Neural progenitor cell (in vitro differentiated cells): ENCODE results near the gene PDE4A. TPM values are rescaled to one million over a fixed set of nuclear protein-coding genes. Genes with fewer than 3 reads are reported as not detected.
"Not testable (repeated sequence)": the region's sequence is repeated elsewhere in the genome, so short reads cannot be mapped to it uniquely, and the experiment has no call there.

Source experiments
- DNase-seq: peaks from one replicate; pipeline ENCODE4 v3.0.0-alpha.2; 2016; ENCODE audit warnings: low spot score
- H2AFZ ChIP-seq: fragments of 200-600 bp; sonication (generic); replicated peaks from 2 replicates; pipeline ENCODE4 v1.6.1; 2016; ENCODE audit warnings: antibody characterized with exemption
- H3F3A ChIP-seq: fragments of 200-600 bp; sonication (generic); 2 replicates; pipeline ENCODE4 v1.6.1; 2016; ENCODE audit warnings: antibody characterized with exemption, low read depth
- H3K27ac ChIP-seq: fragments of 200-600 bp; sonication (generic); 2 replicates; pipeline ENCODE4 v1.5.1; 2016; ENCODE audit warnings: mild to moderate bottlenecking
- H3K27me3 ChIP-seq: fragments of 200-600 bp; sonication (generic); 2 replicates; pipeline ENCODE4 v1.6.1; 2016; ENCODE audit warnings: mild to moderate bottlenecking, moderate library complexity
- H3K36me3 ChIP-seq: fragments of 200-600 bp; sonication (generic); 2 replicates; pipeline ENCODE4 v1.5.1; 2016
- H3K4me1 ChIP-seq: fragments of 200-600 bp; sonication (generic); 2 replicates; pipeline ENCODE4 v1.6.1; 2016; ENCODE audit warnings: mixed run types
- H3K4me2 ChIP-seq: fragments of 200-600 bp; sonication (generic); 2 replicates; pipeline ENCODE4 v1.6.1; 2016
- H3K4me3 ChIP-seq: fragments of 200-600 bp; sonication (generic); 2 replicates; pipeline ENCODE4 v1.5.1; 2016
- H3K79me2 ChIP-seq: fragments of 200-600 bp; sonication (generic); 2 replicates; pipeline ENCODE4 v1.6.1; 2016; ENCODE audit warnings: low read depth
- H3K9ac ChIP-seq: fragments of 200-600 bp; sonication (generic); 2 replicates; pipeline ENCODE4 v1.6.1; 2016
- H3K9me3 ChIP-seq: fragments of 200-600 bp; sonication (generic); 2 replicates; pipeline ENCODE4 v1.5.1; 2016; ENCODE audit warnings: low read depth
- H4K20me1 ChIP-seq: fragments of 200-600 bp; sonication (generic); 2 replicates; pipeline ENCODE4 v1.6.1; 2016; ENCODE audit warnings: low read depth
- H3K27ac Mint-ChIP-seq: 3 replicates; pipeline ENCODE4 v1.8.0; 2021; ENCODE audit warnings: mixed read lengths
- H3K27me3 Mint-ChIP-seq: 2 replicates; pipeline ENCODE4 v1.8.0; 2022; ENCODE audit warnings: low read depth, mild to moderate bottlenecking, inconsistent platforms, moderate library complexity, mixed read lengths; ENCODE audit not compliant: insufficient read depth
- H3K36me3 Mint-ChIP-seq: 3 replicates; pipeline ENCODE4 v1.8.0; 2021; ENCODE audit warnings: mixed read lengths
- H3K4me1 Mint-ChIP-seq: 3 replicates; pipeline ENCODE4 v1.8.0; 2021; ENCODE audit warnings: mixed read lengths
- H3K4me3 Mint-ChIP-seq: 3 replicates; pipeline ENCODE4 v1.8.0; 2021; ENCODE audit warnings: mild to moderate bottlenecking, moderate library complexity, mixed read lengths
- H3K9me3 Mint-ChIP-seq: 3 replicates; pipeline ENCODE4 v1.8.0; 2020; ENCODE audit warnings: mixed read lengths
- CTCF ChIP-seq: fragments of 200-600 bp; sonication (generic); IDR thresholded peaks from 2 replicates; pipeline ENCODE4 v1.5.1; 2017; ENCODE audit warnings: antibody characterized with exemption, mild to moderate bottlenecking
- EZH2 ChIP-seq: fragments of 200-600 bp; sonication (generic); IDR thresholded peaks from 2 replicates; pipeline ENCODE4 v1.6.1; 2017; ENCODE audit warnings: antibody characterized with exemption, mild to moderate bottlenecking, moderate library complexity
- EZH2phosphoT487 ChIP-seq: fragments of 200-600 bp; sonication (generic); IDR thresholded peaks from 2 replicates; pipeline ENCODE4 v1.6.1; 2017; ENCODE audit warnings: antibody characterized with exemption
- total RNA-seq: library from RNA; depleted of rRNA; stranded (reverse); fragments of >200 nt; gene quantifications from 2 replicates; pipeline ENCODE4 v1.2.3, GENCODE V29; 2015; ENCODE audit warnings: low replicate concordance

The PDE4A gene
- total RNA-seq, 1 donor from 2014 or later = 0.37 TPM

- no peaks in the 10 kb centered on the region for H3K36me3 Mint-ChIP-seq
- peaks cover under 1% of the 10 kb centered on the region for H3K9me3 Mint-ChIP-seq
- no peaks in the 10 kb centered on the region for H3K36me3 ChIP-seq
- H3K4me3 ChIP-seq = no peak overlapping the region
- H4K20me1 ChIP-seq = no peaks in the 10 kb centered on the region
- peak overlapping the region; percentile 76 for H3K27ac Mint-ChIP-seq
- no peak overlapping the region for H3K27ac ChIP-seq
- H3F3A ChIP-seq = peaks cover 21% of the 10 kb centered on the region
- no peaks in the 10 kb centered on the region for H3K4me1 ChIP-seq
- DNase-seq = no peak
- TF ChIP-seq EZH2 (no peak), EZH2phosphoT487 (no peak), CTCF (no peak)
- H3K4me2 ChIP-seq = no peak overlapping the region
- peaks cover 12% of the 10 kb centered on the region for H3K27me3 Mint-ChIP-seq
- H3K79me2 ChIP-seq = no peaks in the 10 kb centered on the region
- H3K9me3 ChIP-seq = no peaks in the 10 kb centered on the region
- H3K4me1 Mint-ChIP-seq = peaks cover 19% of the 10 kb centered on the region
- H2AFZ ChIP-seq = no peak overlapping the region
- no peak overlapping the region for H3K9ac ChIP-seq
- peak overlapping the region; percentile 55 for H3K4me3 Mint-ChIP-seq
- peaks cover 49% of the 10 kb centered on the region for H3K27me3 ChIP-seq
Observed at GRCh38 chr19:10408511-10409283, 11.6 kb upstream of the PDE4A start.

- peaks cover 58% of the 10 kb centered on the region for H3K27me3 ChIP-seq
- H3K9me3 ChIP-seq, H3F3A ChIP-seq, H2AFZ ChIP-seq, H3K36me3 ChIP-seq, DNase-seq, H3K4me3 Mint-ChIP-seq, H3K27ac ChIP-seq, H3K79me2 ChIP-seq, H3K36me3 Mint-ChIP-seq, H3K4me3 ChIP-seq, H3K27ac Mint-ChIP-seq, H3K9me3 Mint-ChIP-seq, H3K9ac ChIP-seq, H3K4me2 ChIP-seq, H3K4me1 ChIP-seq, H3K27me3 Mint-ChIP-seq, H4K20me1 ChIP-seq: not testable (repeated sequence)
- H3K4me1 Mint-ChIP-seq = peaks cover 16% of the 10 kb centered on the region
Observed at GRCh38 chr19:10411224-10411623, 9.1 kb upstream of the PDE4A start.

- no peak overlapping the region for H3K4me2 ChIP-seq
Observed at GRCh38 chr19:10412257-10412977, 7.9 kb upstream of the PDE4A start.

More at GRCh38 chr19:10412257-10412977, 7.9 kb upstream of the PDE4A start:
- Histone ChIP-seq H3K4me1 (peaks cover under 1% of the 10 kb centered on the region), H3K36me3 (no peaks in the 10 kb centered on the region), H3K27me3 (peaks cover 58% of the 10 kb centered on the region), H2AFZ (no peak overlapping the region), H3F3A (peaks cover 17% of the 10 kb centered on the region), H3K4me3 (no peak overlapping the region), H3K9me3 (no peaks in the 10 kb centered on the region), H3K79me2 (no peaks in the 10 kb centered on the region), H4K20me1 (peaks cover 7% of the 10 kb centered on the region), H3K27ac (no peak overlapping the region), H3K9ac (no peak overlapping the region)
- Mint-ChIP-seq H3K36me3 (no peaks in the 10 kb centered on the region), H3K27me3 (peaks cover 2% of the 10 kb centered on the region), H3K4me1 (peaks cover 23% of the 10 kb centered on the region), H3K4me3 (no peak overlapping the region), H3K9me3 (peaks cover 3% of the 10 kb centered on the region), H3K27ac (no peak overlapping the region)
- no peak for TF ChIP-seq CTCF
- no peak for TF ChIP-seq EZH2phosphoT487
- no peak for TF ChIP-seq EZH2
- DNase-seq = no peak
